MCF 10A (cell line): ENCODE data around the gene CCDC88B. TPM values are rescaled to one million over a fixed set of nuclear protein-coding genes. Genes with fewer than 3 reads are reported as not detected.

Experiments used
- BruUV-seq: library from RNA; stranded (reverse); fragments of 400-500 nt; replicated peaks from 2 replicates; lab custom pipeline; 2021; lab: Mats Ljungman, UMichigan
- CTCF ChIA-PET: fragments of 300-600 bp; sonication (Branson Sonifier 250); formaldehyde crosslinking; extraction: SDS; loops from one replicate; lab custom pipeline; 2021; ENCODE audit warnings: antibody characterized with exemption, inconsistent platforms; lab: Yijun Ruan, JAX
- POLR2A ChIA-PET: fragments of 300-600, 350-650 bp; sonication (Branson Sonifier 250); formaldehyde crosslinking; extraction: SDS; loops from one replicate; lab custom pipeline; 2020; ENCODE audit warnings: antibody characterized with exemption, inconsistent platforms; lab: Yijun Ruan, JAX
- DNase-seq: peaks from one replicate; pipeline ENCODE4 v3.0.0-alpha.2; 2018; ENCODE audit not compliant: unreplicated experiment
- H3K27ac Mint-ChIP-seq: one replicate; pipeline ENCODE4 v1.8.0; 2022; ENCODE audit warnings: mild to moderate bottlenecking, low read depth, mixed read lengths; ENCODE audit not compliant: unreplicated experiment
- H3K27me3 Mint-ChIP-seq: one replicate; pipeline ENCODE4 v1.8.0; 2022; ENCODE audit warnings: mixed read lengths; ENCODE audit not compliant: insufficient read depth, unreplicated experiment
- H3K36me3 Mint-ChIP-seq: one replicate; pipeline ENCODE4 v1.8.0; 2022; ENCODE audit warnings: mild to moderate bottlenecking, moderate library complexity, mixed read lengths; ENCODE audit not compliant: insufficient read depth, unreplicated experiment
- H3K4me1 Mint-ChIP-seq: one replicate; pipeline ENCODE4 v1.8.0; 2022; ENCODE audit warnings: mixed read lengths; ENCODE audit not compliant: insufficient read depth, unreplicated experiment
- H3K4me3 Mint-ChIP-seq: one replicate; pipeline ENCODE4 v1.8.0; 2022; ENCODE audit warnings: mild to moderate bottlenecking, moderate library complexity, mixed read lengths; ENCODE audit not compliant: unreplicated experiment
- H3K9me3 Mint-ChIP-seq: one replicate; pipeline ENCODE4 v1.8.0; 2022; ENCODE audit warnings: mixed read lengths; ENCODE audit not compliant: unreplicated experiment
- intact Hi-C: fragments of 100-400 bp; cut with micrococcal nuclease; formaldehyde crosslinking; loops from 2 replicates; pipeline ENCODE4 v1.14.1; 2022
- total RNA-seq: library from RNA; stranded (reverse); gene quantifications from 2 replicates; pipeline ENCODE4 v1.2.3, GENCODE V29; 2022
- TF ChIP-seq, protein P1 (sequence below): fragments of 200-600 bp; IDR thresholded peaks from one replicate; pipeline ENCODE4 v1.8.0; 2022; ENCODE audit warnings: antibody characterized with exemption, mild to moderate bottlenecking; ENCODE audit not compliant: unreplicated experiment

Gene CCDC88B
- total RNA-seq, 1 experiment from 2014 or later, result 4.2 TPM

DNA sequence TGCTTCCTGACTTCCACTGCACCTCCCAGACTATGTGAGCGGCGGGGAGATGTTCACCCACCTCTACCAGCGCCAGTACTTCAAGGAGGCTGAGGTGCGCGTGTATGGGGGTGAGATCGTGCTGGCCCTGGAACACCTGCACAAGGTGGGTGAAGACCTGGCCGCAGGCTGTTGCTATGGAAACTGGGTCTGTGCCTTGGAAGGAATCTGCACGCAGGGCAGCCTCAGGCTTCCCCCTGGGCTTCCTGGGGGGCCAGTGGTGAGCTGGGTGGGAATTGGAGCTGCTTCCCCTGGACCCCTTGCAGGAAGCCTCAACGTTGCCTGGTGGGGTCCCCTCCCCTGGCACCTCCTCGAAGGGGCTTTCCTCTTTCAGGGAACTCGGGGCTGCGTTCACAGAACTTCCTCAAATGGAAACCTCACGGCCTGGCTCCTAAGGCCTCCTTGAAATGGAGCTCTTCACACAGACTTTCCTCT lies 20.5 kb downstream of the CCDC88B start:
- TF ChIP-seq, protein P1, sequence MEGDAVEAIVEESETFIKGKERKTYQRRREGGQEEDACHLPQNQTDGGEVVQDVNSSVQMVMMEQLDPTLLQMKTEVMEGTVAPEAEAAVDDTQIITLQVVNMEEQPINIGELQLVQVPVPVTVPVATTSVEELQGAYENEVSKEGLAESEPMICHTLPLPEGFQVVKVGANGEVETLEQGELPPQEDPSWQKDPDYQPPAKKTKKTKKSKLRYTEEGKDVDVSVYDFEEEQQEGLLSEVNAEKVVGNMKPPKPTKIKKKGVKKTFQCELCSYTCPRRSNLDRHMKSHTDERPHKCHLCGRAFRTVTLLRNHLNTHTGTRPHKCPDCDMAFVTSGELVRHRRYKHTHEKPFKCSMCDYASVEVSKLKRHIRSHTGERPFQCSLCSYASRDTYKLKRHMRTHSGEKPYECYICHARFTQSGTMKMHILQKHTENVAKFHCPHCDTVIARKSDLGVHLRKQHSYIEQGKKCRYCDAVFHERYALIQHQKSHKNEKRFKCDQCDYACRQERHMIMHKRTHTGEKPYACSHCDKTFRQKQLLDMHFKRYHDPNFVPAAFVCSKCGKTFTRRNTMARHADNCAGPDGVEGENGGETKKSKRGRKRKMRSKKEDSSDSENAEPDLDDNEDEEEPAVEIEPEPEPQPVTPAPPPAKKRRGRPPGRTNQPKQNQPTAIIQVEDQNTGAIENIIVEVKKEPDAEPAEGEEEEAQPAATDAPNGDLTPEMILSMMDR, result no peak
- Mint-ChIP-seq H3K4me3 (peak overlapping the region; percentile 82), H3K9me3 (no peaks in the 10 kb centered on the region), H3K27ac (peak overlapping the region; percentile 8), H3K27me3 (no peaks in the 10 kb centered on the region), H3K4me1 (peaks cover 27% of the 10 kb centered on the region), H3K36me3 (peaks cover 33% of the 10 kb centered on the region)
- intact Hi-C loops, result no loop called here
- no peak for DNase-seq
- ChIA-PET CTCF (interaction anchor here (0.6 to 3.2 kb wide), 8 partner anchors 37 to 298 kb away, joined by 3 to 17 read pairs (median 4); no protein-coding TSS in a partner anchor), POLR2A (interaction anchor here (0.6 to 2.1 kb wide), 6 partner anchors 12 to 556 kb away, joined by 3 to 9 read pairs (median 4); partner anchors contain the start of gene PPP1R14B)
- no TSS peak for BruUV-seq

DNA sequence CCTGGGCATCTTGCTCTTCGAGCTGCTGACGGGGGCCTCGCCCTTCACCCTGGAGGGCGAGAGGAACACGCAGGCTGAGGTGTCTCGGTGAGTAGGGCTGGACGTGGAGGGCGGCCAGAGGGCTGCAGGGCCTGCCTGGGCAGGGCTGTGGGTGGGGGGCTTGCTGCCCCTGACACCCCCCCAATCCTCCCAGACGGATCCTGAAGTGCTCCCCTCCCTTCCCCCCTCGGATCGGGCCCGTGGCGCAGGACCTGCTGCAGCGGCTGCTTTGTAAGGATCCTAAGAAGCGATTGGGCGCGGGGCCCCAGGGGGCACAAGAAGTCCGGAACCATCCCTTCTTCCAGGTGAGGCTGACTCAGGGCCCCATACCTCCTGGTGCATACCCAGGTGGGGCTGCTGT lies 21.7 kb downstream of the CCDC88B start:
- CTCF ChIA-PET, result interaction anchor here (0.8 kb wide), 1 partner anchor 57 kb away, joined by 3 read pairs; no protein-coding TSS in a partner anchor
- H3K9me3 Mint-ChIP-seq, result no peaks in the 10 kb centered on the region
- H3K27me3 Mint-ChIP-seq, result no peaks in the 10 kb centered on the region

DNA sequence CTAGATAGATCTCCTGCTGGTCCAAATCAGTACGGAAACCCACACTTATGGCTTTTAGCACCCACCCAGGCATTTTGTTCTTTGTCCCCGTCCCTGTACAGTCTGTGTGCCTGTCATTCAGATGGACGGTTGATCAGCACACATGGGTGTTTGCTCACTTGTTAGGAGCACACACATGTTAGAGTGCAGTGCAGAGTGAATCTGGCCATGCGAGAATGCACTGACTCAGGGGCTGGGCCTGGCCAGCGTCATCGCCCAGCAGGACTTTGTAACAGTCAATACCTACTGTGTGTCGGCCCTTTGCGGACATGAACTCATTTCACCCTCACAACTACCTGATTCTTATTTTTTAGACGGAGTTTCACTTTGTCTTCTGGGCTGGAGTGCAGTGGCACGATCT lies 22.3 kb downstream of the CCDC88B start:
- DNase-seq, result no peak
- Mint-ChIP-seq H3K36me3 (peaks cover 50% of the 10 kb centered on the region), H3K4me3 (no peak overlapping the region), H3K27me3 (no peaks in the 10 kb centered on the region), H3K9me3 (no peaks in the 10 kb centered on the region), H3K4me1 (peaks cover 20% of the 10 kb centered on the region), H3K27ac (no peak overlapping the region)
- ChIA-PET POLR2A (no interaction called here), CTCF (no interaction called here)
- no TSS peak for BruUV-seq
- TF ChIP-seq, protein P1, result no peak
- intact Hi-C loops, result no loop called here

More for the DNA sequence above, 21.7 kb downstream of the CCDC88B start:
- TF ChIP-seq, protein P1, result no peak
- BruUV-seq, result no TSS peak
- intact Hi-C loops, result no loop called here
- POLR2A ChIA-PET, result no interaction called here
- peaks cover 22% of the 10 kb centered on the region for H3K4me1 Mint-ChIP-seq
- H3K36me3 Mint-ChIP-seq, result peaks cover 45% of the 10 kb centered on the region
- no peak overlapping the region for H3K27ac Mint-ChIP-seq
- H3K4me3 Mint-ChIP-seq, result no peak overlapping the region
- DNase-seq, result no peak

DNA sequence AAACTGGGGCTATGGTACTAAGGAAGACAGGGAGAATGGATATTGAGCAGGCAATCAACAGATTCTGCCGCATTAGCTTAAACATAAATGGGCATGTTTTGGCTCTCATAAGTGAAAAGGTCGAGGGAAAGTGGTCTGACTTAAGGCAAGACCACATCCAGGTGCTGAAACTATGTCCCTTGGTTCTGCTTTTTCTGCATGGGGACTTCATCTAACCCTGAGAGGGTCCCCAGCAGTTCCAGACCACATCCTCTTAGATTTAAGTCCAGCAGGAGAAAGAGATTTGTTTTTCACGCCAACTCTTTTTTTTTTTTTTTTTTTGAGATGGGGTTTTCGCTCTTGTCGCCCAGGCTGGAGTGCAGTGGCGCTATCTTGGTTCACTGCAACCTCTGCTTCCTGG lies 24.4 kb downstream of the CCDC88B start:
- no TSS peak for BruUV-seq
- Mint-ChIP-seq H3K27ac (no peak overlapping the region), H3K4me3 (no peak overlapping the region), H3K36me3 (peaks cover 55% of the 10 kb centered on the region), H3K9me3 (no peaks in the 10 kb centered on the region), H3K27me3 (no peaks in the 10 kb centered on the region), H3K4me1 (peaks cover 9% of the 10 kb centered on the region)
- TF ChIP-seq, protein P1, result no peak
- DNase-seq, result no peak
- POLR2A ChIA-PET, result interaction anchor here (0.6 kb wide), 1 partner anchor 11 kb away, joined by 3 read pairs; no protein-coding TSS in a partner anchor
- intact Hi-C loops, result no loop called here
- CTCF ChIA-PET, result interaction anchor here (0.6 to 0.7 kb wide), 2 partner anchors 46 to 86 kb away, joined by 3 read pairs; no protein-coding TSS in a partner anchor
